ENCODE data around the gene CACNA1D.

The CACNA1D gene

GRCh38 chr3:53503195-53503594 lies 8.8 kb downstream of the CACNA1D start:
- H3K27ac ChIP-seq: no peak overlapping the region
- TF ChIP-seq CTCF (IDR thresholded peaks at IDR 0.05) (no peak), ZFX (IDR thresholded peaks at IDR 0.05; ENCODE audit: borderline replicate concordance) (no peak)

GRCh38 chr3:53506110-53506762 lies 11.8 kb downstream of the CACNA1D start:
- H3K27ac ChIP-seq: peak overlapping the region; percentile 81
- TF ChIP-seq CTCF (IDR thresholded peaks at IDR 0.05): no peak
- no peak for TF ChIP-seq ZFX (IDR thresholded peaks at IDR 0.05; ENCODE audit: borderline replicate concordance)

- no peak for TF ChIP-seq ZFX (IDR thresholded peaks at IDR 0.05; ENCODE audit: borderline replicate concordance)
- no peak for TF ChIP-seq CTCF (IDR thresholded peaks at IDR 0.05)
- H3K27ac ChIP-seq: peak overlapping the region; percentile 81
Measured at GRCh38 chr3:53506763-53507145, 12.3 kb downstream of the CACNA1D start.

- TF ChIP-seq ZFX (IDR thresholded peaks at IDR 0.05; ENCODE audit: borderline replicate concordance): no peak
- TF ChIP-seq CTCF (IDR thresholded peaks at IDR 0.05): no peak
Measured at GRCh38 chr3:53509494-53509893, 15.1 kb downstream of the CACNA1D start.

GRCh38 chr3:53510508-53510907 lies 16.1 kb downstream of the CACNA1D start:
- no peak overlapping the region for H3K27ac ChIP-seq

More at GRCh38 chr3:53509494-53509893, 15.1 kb downstream of the CACNA1D start:
- H3K27ac ChIP-seq: no peak overlapping the region

GRCh38 chr3:53511246-53511645 lies 16.8 kb downstream of the CACNA1D start:
- no peak overlapping the region for H3K27ac ChIP-seq
- no peak for TF ChIP-seq ZFX (IDR thresholded peaks at IDR 0.05; ENCODE audit: borderline replicate concordance)
- TF ChIP-seq CTCF (IDR thresholded peaks at IDR 0.05): no peak

More at GRCh38 chr3:53510508-53510907, 16.1 kb downstream of the CACNA1D start:
- no peak for TF ChIP-seq ZFX (IDR thresholded peaks at IDR 0.05; ENCODE audit: borderline replicate concordance)
- no peak for TF ChIP-seq CTCF (IDR thresholded peaks at IDR 0.05)

- no peak overlapping the region for H3K27ac ChIP-seq
Measured at GRCh38 chr3:53513556-53514190, 19.3 kb downstream of the CACNA1D start.

More at GRCh38 chr3:53513556-53514190, 19.3 kb downstream of the CACNA1D start:
- TF ChIP-seq CTCF (IDR thresholded peaks at IDR 0.05) (peak; percentile 47), ZFX (IDR thresholded peaks at IDR 0.05; ENCODE audit: borderline replicate concordance) (no peak)
